Measurements from ENCODE around the gene ZNF526. TPM values are rescaled to one million over a fixed set of nuclear protein-coding genes. Genes with fewer than 3 reads are reported as not detected.

The ZNF526 gene
- total RNA-seq, 4 donors from 2014 or later, result 3.8 to 6.3 (median 4.0) TPM

DNA sequence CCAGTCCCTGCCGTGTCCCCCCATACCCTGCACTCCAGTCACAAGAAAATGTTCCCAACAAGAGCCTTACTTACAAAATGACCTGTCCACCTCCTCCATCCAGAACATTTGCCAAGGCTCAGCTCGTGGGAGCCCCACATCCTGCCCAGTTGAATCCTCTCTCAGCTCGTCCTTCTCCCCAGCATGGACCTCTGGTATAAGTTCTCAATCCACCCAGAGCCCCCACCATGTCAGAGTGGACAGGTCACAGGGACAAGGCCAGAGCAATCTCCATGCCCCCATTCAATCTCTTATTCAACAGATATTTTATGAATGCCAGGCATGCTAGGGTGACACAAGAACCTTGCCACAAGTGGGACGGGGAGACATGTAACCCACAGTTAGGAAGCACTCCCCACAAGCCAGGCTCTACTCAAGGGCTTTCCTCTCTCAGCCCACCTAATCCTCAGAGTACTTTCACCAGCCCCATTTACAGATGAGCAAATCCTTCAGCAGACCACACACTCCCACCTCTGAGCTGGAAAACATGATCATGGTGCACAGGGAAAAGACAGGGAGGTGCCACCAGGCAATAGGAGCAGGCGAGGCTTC, 17.7 kb upstream of the ZNF526 start:
- DNase-seq, result no peak
- Histone ChIP-seq H3K4me3 (no peak overlapping the region), H3K4me1 (peaks cover 40 to 73% (median 44%) of the 10 kb centered on the region in 3 donors), H3K36me3 (peaks cover 17 to 100% (median 23%) of the 10 kb centered on the region in 3 donors), H3K9me3 (no peaks in the 10 kb centered on the region), H3K27me3 (no peaks in the 10 kb centered on the region), H3K27ac (peak overlapping the region; percentile 21 to 84 (median 58))
- intact Hi-C loops (cut with DNase I), result no loop called here
- TF ChIP-seq, protein P1, sequence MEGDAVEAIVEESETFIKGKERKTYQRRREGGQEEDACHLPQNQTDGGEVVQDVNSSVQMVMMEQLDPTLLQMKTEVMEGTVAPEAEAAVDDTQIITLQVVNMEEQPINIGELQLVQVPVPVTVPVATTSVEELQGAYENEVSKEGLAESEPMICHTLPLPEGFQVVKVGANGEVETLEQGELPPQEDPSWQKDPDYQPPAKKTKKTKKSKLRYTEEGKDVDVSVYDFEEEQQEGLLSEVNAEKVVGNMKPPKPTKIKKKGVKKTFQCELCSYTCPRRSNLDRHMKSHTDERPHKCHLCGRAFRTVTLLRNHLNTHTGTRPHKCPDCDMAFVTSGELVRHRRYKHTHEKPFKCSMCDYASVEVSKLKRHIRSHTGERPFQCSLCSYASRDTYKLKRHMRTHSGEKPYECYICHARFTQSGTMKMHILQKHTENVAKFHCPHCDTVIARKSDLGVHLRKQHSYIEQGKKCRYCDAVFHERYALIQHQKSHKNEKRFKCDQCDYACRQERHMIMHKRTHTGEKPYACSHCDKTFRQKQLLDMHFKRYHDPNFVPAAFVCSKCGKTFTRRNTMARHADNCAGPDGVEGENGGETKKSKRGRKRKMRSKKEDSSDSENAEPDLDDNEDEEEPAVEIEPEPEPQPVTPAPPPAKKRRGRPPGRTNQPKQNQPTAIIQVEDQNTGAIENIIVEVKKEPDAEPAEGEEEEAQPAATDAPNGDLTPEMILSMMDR (IDR thresholded peaks at IDR 0.05), result no peak
- TF ChIP-seq POLR2A (IDR thresholded peaks at IDR 0.05), result no peak
- whole genome bisulfite sequencing, 2 donors, result 68 to 78% methylated on average over 4 to 5 of the region's 5 CpGs

DNA sequence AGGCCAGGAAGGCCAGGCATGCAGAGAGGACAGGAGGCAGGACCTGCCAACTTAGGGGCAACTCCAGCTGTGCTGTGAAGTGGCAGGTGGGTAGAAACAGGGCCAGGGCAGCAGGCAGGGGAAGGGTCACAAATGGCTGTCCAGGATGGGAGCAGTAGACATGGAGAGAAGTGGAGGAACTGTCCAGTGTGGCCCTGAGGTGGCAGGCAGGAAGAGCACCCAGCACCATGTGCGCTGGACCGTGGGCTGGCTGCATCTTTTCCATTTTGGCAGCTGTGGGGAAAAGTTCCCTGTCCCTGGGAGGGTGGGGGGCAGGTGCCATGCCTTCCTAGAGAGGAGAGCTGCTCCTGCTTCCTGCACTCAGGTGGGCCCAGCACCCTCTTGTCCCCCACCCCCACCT, 16.4 kb upstream of the ZNF526 start:
- TF ChIP-seq, protein P1 (IDR thresholded peaks at IDR 0.05), result no peak
- no peak for TF ChIP-seq POLR2A (IDR thresholded peaks at IDR 0.05)
- peaks cover 35 to 73% (median 50%) of the 10 kb centered on the region in 3 donors for H3K4me1 ChIP-seq
- no peaks in the 10 kb centered on the region for H3K9me3 ChIP-seq
- no peaks in the 10 kb centered on the region for H3K27me3 ChIP-seq
- no peak for DNase-seq
- WGBS, 2 donors, result 94 to 100% methylated on average over 2 of the region's 2 CpGs
- no peak overlapping the region for H3K27ac ChIP-seq
- H3K36me3 ChIP-seq, result peaks cover 19 to 100% (median 26%) of the 10 kb centered on the region in 3 donors
- no peak overlapping the region for H3K4me3 ChIP-seq
- intact Hi-C loops (cut with DNase I), result no loop called here

DNA sequence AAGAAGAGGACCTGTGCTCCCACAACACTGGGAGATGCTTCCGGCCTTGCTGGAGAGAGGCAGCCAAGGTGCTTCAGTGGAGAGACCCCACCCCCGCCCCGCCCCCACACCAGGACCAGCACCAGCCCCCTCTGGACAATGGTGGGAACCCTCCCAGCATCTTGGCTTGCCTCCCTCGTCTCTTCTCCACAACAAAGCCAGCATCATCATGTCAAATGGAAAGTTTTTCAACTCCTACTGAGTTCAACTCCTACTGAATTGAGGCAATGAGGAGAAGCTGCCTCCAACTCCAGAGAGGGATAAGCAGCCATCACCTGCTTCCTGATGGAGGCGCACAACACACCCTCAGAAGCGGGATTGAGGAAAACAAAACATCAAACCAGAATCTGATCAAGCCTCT, 15.4 kb upstream of the ZNF526 start:
- 80 to 100% methylated on average over 1 to 5 of the region's 6 CpGs for WGBS, 2 donors
- Histone ChIP-seq H3K4me3 (no peak overlapping the region), H3K27ac (no peak overlapping the region), H3K4me1 (peaks cover 26 to 65% (median 41%) of the 10 kb centered on the region in 3 donors), H3K27me3 (no peaks in the 10 kb centered on the region), H3K36me3 (peaks cover 26 to 100% (median 30%) of the 10 kb centered on the region in 3 donors), H3K9me3 (no peaks in the 10 kb centered on the region)
- intact Hi-C loops (cut with DNase I), result no loop called here
- no peak for DNase-seq
- TF ChIP-seq, protein P1 (IDR thresholded peaks at IDR 0.05), result no peak

DNA sequence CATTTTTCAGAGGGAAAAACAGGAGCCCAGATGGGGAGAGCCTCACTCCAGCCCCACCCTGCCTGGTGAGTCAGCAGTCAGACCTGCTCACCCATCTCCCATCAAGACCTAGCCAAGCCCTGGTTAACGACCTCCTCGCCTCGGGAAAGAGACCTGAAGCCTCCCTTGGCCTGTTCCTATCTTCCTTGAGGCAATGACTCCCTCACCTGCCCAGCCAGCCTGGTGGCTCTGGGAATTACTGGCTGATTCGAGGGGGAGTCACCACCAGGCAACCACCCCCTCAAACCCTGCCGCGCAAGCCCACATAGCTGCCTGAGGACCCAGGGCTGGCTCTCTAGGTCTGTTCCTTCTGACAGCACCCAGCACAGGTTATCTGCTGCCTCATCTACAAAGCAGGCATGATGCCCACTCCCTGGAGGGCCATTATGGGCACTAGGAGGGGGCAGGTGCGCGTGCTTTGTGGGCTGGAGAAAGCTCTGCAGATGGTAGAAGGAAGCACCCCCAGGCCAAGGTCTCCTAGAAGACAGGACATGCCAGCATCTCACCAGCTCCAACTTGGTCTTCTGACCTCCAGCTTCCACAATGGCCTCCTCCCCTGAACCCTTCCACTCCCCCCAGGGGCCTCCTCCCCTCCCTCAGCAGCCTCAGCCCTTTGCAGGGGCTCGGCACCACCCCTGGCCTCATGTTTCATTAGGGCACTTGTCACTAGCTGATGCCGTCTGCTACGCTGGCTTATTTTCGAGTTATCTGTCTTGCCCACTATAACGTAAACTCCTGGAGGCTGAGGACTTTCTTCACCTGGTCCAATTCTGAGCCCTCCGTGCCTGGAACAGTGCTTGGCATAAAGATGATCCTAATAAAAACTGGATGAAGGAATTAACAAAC, 13.0 kb upstream of the ZNF526 start:
- Histone ChIP-seq H3K27me3 (no peaks in the 10 kb centered on the region), H3K4me1 (peaks cover 11 to 40% (median 27%) of the 10 kb centered on the region in 3 donors), H3K27ac (peak overlapping the region; percentile 52 to 82 (median 78)), H3K9me3 (no peaks in the 10 kb centered on the region), H3K4me3 (no peak overlapping the region), H3K36me3 (peaks cover 26 to 99% (median 30%) of the 10 kb centered on the region in 3 donors)
- DNase-seq, result no peak
- intact Hi-C loops (cut with DNase I), result no loop called here
- 64 to 74% methylated on average over 11 to 12 of the region's 14 CpGs for WGBS, 2 donors
- TF ChIP-seq, protein P1 (IDR thresholded peaks at IDR 0.05), result no peak
- no peak for TF ChIP-seq POLR2A (IDR thresholded peaks at IDR 0.05)

DNA sequence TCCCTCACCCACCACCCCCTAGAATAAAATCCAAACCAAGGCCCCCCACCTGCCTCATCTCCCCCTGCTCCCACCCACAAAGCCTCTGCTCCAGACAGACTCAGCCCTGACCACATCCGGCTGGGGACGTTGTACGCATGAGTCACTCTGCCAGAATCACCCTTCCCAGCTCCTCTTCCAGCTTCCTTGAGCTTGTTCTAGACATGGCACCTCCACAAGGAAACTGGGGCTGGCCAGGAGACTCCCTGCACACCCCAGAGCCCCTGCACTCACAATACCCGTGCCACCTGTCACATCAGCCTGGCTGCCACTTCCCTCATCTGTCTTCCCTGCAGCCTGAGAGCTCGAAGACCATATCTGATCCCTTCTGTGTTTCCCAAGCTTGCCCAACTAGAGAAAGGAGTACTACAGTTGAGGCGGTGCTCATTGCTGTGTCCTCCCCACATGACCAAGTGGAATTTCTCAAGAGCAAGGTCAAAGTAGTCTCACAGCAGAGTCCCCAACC, 12.3 kb upstream of the ZNF526 start:
- DNase-seq, result no peak
- H3K9me3 ChIP-seq, result no peaks in the 10 kb centered on the region
- WGBS, 2 donors, result 63 to 70% methylated on average over 2 to 6 of the region's 6 CpGs
- no peak overlapping the region for H3K4me3 ChIP-seq
- intact Hi-C loops (cut with DNase I), result no loop called here
- TF ChIP-seq, protein P1 (IDR thresholded peaks at IDR 0.05), result no peak
- no peak for TF ChIP-seq POLR2A (IDR thresholded peaks at IDR 0.05)
- peak overlapping the region; percentile 52 to 82 (median 78) for H3K27ac ChIP-seq
- peaks cover 26 to 99% (median 27%) of the 10 kb centered on the region in 3 donors for H3K36me3 ChIP-seq
- H3K27me3 ChIP-seq, result no peaks in the 10 kb centered on the region
- peaks cover 11 to 34% (median 23%) of the 10 kb centered on the region in 3 donors for H3K4me1 ChIP-seq

Measured in esophagus squamous epithelium (tissue), 5 donors.